ENCODE data around the gene FOS.
"Not testable (repeated sequence)": the region's sequence is repeated elsewhere in the genome, so short reads cannot be mapped to it uniquely, and the experiment has no call there.

The FOS gene

GRCh38 chr14:75306927-75307699, 28.5 kb downstream of the FOS start:
- TF ChIP-seq CTCF (IDR thresholded peaks at IDR 0.05; ENCODE audit: low read depth, low read length, missing control alignments), result peak; percentile 33
- DNase-seq (ENCODE audit: extremely low read depth, low read depth), result no peak
- no peak overlapping the region for H3K4me3 ChIP-seq (replicated peaks; ENCODE audit: low read depth, low read length)

GRCh38 chr14:75307700-75308379, 29.2 kb downstream of the FOS start:
- H3K4me3 ChIP-seq (replicated peaks; ENCODE audit: low read depth, low read length), result no peak overlapping the region
- DNase-seq (ENCODE audit: extremely low read depth, low read depth), result no peak
- peak; percentile 87 for TF ChIP-seq CTCF (IDR thresholded peaks at IDR 0.05; ENCODE audit: low read depth, low read length, missing control alignments)

GRCh38 chr14:75308991-75309390, 30.4 kb downstream of the FOS start:
- DNase-seq (ENCODE audit: extremely low read depth, low read depth); H3K4me3 ChIP-seq (replicated peaks; ENCODE audit: low read depth, low read length): not testable (repeated sequence)

- not testable (repeated sequence) for DNase-seq (ENCODE audit: extremely low read depth, low read depth); H3K4me3 ChIP-seq (replicated peaks; ENCODE audit: low read depth, low read length)
Observed at GRCh38 chr14:75309561-75309960, 30.9 kb downstream of the FOS start.

- H3K4me3 ChIP-seq (replicated peaks; ENCODE audit: low read depth, low read length), result no peak overlapping the region
- TF ChIP-seq CTCF (IDR thresholded peaks at IDR 0.05; ENCODE audit: low read depth, low read length, missing control alignments), result no peak
- DNase-seq (ENCODE audit: extremely low read depth, low read depth), result no peak
Observed at GRCh38 chr14:75310295-75311111, 31.9 kb downstream of the FOS start.

GRCh38 chr14:75311356-75311755, 32.7 kb downstream of the FOS start:
- DNase-seq (ENCODE audit: extremely low read depth, low read depth), result no peak

GRCh38 chr14:75312341-75312740, 33.7 kb downstream of the FOS start:
- no peak for TF ChIP-seq CTCF (IDR thresholded peaks at IDR 0.05; ENCODE audit: low read depth, low read length, missing control alignments)
- H3K4me3 ChIP-seq (replicated peaks; ENCODE audit: low read depth, low read length), result no peak overlapping the region
- DNase-seq (ENCODE audit: extremely low read depth, low read depth), result no peak

More at GRCh38 chr14:75311356-75311755, 32.7 kb downstream of the FOS start:
- no peak overlapping the region for H3K4me3 ChIP-seq (replicated peaks; ENCODE audit: low read depth, low read length)
- TF ChIP-seq CTCF (IDR thresholded peaks at IDR 0.05; ENCODE audit: low read depth, low read length, missing control alignments), result no peak

Data from HFF-Myc (cell line).